Lower leg skin (tissue), 4 donors: ENCODE data around the gene GDF11. TPM values are rescaled to one million over a fixed set of nuclear protein-coding genes. Genes with fewer than 3 reads are reported as not detected.

ENCODE experiments used
- DNase-seq, 2 donors: peaks; one replicate each; pipeline ENCODE4 v3.0.0-alpha.2; 2019; ENCODE audit warnings: low spot score in 2 of 2
- H3K4me3 ChIP-seq: fragments of 200-600 bp; sonication (generic); 2 replicates; pipeline ENCODE4 v1.5.1; 2017; ENCODE audit warnings: mild to moderate bottlenecking, low read depth; ENCODE audit not compliant: poor library complexity, severe bottlenecking
- CTCF ChIP-seq, 3 donors: fragments of 450-650 bp; IDR thresholded peaks; one replicate each; pipeline ENCODE4 v1.5.1; 2016; ENCODE audit warnings: antibody characterized with exemption in 3 of 3, mild to moderate bottlenecking in 3 of 3, moderate library complexity in 2 of 3
- POLR2A ChIP-seq, 2 donors: fragments of 450-650 bp; IDR thresholded peaks; one replicate each; pipeline ENCODE4 v1.6.1; 2016 to 2017; ENCODE audit warnings: antibody characterized with exemption in 2 of 2, mild to moderate bottlenecking in 1 of 2, moderate library complexity in 1 of 2
- WGBS, 2 donors: methylation state at CpG; one replicate each; pipeline ENCODE4 v1.1.5; 2018; 5-methylcytosine and 5-hydroxymethylcytosine counted together
- intact Hi-C: fragments of 100-400 bp; cut with DNase I; formaldehyde crosslinking; loops from one replicate; pipeline ENCODE4 v1.15.0; 2023; ENCODE audit warnings: low total_unique reads
- total RNA-seq, 4 donors: library from RNA; depleted of rRNA; stranded (reverse); fragments of >200 nt; gene quantifications; one replicate each; pipeline ENCODE4 v1.1.0, GENCODE V29; 2016

The GDF11 gene
- total RNA-seq, 4 donors from 2014 or later: 0.23 to 2.7 (median 0.57) TPM

GRCh38 chr12:55767156-55767555, 24.2 kb downstream of the GDF11 start:
- TF ChIP-seq CTCF (IDR thresholded peaks at IDR 0.05) (no peak), POLR2A (IDR thresholded peaks at IDR 0.05) (no peak)
- H3K4me3 ChIP-seq: no peak overlapping the region
- WGBS, 2 donors: 95 to 98% methylated on average over 4 of the region's 4 CpGs
- DNase-seq: no peak
- intact Hi-C loops: no loop called here

DNA sequence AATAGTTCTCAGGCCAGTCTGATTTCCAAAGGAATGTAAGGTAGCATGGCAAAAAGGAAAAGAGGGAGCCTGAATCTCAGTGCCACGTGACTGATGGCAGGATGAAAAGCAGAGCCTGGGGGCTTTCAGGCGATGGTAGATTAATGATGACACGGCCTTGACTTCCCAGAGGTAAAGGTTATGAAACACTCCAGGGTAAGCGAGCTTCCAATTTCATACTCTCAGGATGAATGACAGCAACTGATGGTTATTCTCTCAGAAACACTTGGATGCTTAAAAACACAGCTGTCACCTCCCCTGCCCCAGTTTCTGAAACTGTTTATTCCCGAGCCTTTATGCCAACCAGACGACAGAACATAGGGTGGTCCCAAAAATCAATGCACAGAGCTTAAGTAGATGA, 28.8 kb downstream of the GDF11 start:
- 70 to 72% methylated on average over 6 of the region's 6 CpGs for WGBS, 2 donors
- H3K4me3 ChIP-seq: no peak overlapping the region
- intact Hi-C loops: no loop called here
- TF ChIP-seq CTCF (IDR thresholded peaks at IDR 0.05) (no peak), POLR2A (IDR thresholded peaks at IDR 0.05) (no peak)
- DNase-seq: no peak

DNA sequence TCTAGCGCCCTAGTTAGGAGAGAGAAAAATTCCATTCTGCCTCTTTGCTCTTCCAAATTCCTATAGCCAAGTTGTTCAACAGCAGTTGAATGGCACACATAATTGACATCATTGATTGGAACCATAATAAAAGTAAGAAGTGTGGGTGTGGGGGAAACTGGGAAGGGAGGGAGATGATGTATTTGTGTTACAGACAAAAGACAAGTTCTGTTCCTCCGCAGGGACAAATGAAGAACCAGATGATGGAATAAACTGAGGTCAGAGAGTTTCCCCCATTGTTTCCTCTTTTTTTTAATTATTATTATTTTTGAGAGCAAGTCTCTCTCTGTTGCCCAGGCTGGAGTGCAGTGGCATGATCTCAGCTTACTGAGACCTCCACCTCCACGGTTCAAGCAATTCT, 34.9 kb downstream of the GDF11 start:
- no peak overlapping the region for H3K4me3 ChIP-seq
- 89 to 94% methylated on average over 3 of the region's 3 CpGs for WGBS, 2 donors
- no peak for DNase-seq
- TF ChIP-seq POLR2A (IDR thresholded peaks at IDR 0.05) (no peak), CTCF (IDR thresholded peaks at IDR 0.05) (no peak)
- intact Hi-C loops: no loop called here

DNA sequence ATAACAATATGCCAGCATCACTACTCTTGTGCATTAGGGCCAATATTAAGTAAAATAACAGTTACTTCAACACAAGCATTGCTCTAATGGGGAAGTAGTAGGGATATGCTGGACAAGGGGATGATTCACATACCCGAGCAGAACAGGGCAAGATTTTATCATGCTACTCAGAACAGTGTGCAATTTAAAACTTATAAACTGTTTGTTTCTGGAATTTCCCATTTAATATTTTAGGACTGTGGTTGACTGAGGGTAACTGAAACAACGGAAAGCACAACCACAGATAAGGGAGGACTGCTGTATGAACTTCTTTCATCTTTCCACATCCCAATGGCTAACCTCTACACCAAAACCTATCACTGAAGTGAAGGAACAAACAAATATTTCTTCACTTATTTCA, 37.8 kb downstream of the GDF11 start:
- DNase-seq: no peak
- TF ChIP-seq CTCF (IDR thresholded peaks at IDR 0.05): no peak
- intact Hi-C loops: no loop called here
- WGBS, 2 donors: 68 to 77% methylated on average over 2 of the region's 2 CpGs
- H3K4me3 ChIP-seq: no peak overlapping the region

- DNase-seq: no peak
- no peak overlapping the region for H3K4me3 ChIP-seq
- TF ChIP-seq POLR2A (IDR thresholded peaks at IDR 0.05) (no peak), CTCF (IDR thresholded peaks at IDR 0.05) (no peak)
- WGBS, 2 donors: 88 to 97% methylated on average over 7 of the region's 7 CpGs
- intact Hi-C loops: no loop called here
Measured at GRCh38 chr12:55788546-55788945, 45.6 kb downstream of the GDF11 start.

GRCh38 chr12:55789171-55789570, 46.2 kb downstream of the GDF11 start:
- WGBS, 2 donors: 90 to 94% methylated on average over 2 of the region's 2 CpGs
- DNase-seq: no peak
- TF ChIP-seq POLR2A (IDR thresholded peaks at IDR 0.05) (no peak), CTCF (IDR thresholded peaks at IDR 0.05) (no peak)
- intact Hi-C loops: no loop called here
- no peak overlapping the region for H3K4me3 ChIP-seq
